HepG2 (cell line): Measurements from ENCODE around the gene COL4A2. TPM values are rescaled to one million over a fixed set of nuclear protein-coding genes. Genes with fewer than 3 reads are reported as not detected.

Source experiments
- AGO1 ChIP-seq: fragments of 200-400 bp; formaldehyde crosslinking; IDR thresholded peaks from 2 replicates; pipeline ENCODE4 v1.6.1; 2017; ENCODE audit warnings: mild to moderate bottlenecking, low read depth, low read length, moderate library complexity; ENCODE audit not compliant: poor library complexity, severe bottlenecking
- ATAD3A ChIP-seq: sonication (generic); formaldehyde crosslinking; IDR thresholded peaks from 2 replicates; pipeline ENCODE4 v1.4.0; 2020; ENCODE audit warnings: missing genetic modification reagents
- ELF3 ChIP-seq: IDR thresholded peaks from 2 replicates; pipeline ENCODE4 v1.6.1; 2016; ENCODE audit warnings: missing genetic modification reagents, missing compliant biosample characterization
- FOSL2 ChIP-seq: sonication (generic); formaldehyde crosslinking; IDR thresholded peaks from 2 replicates; pipeline ENCODE4 v1.4.0; 2020; ENCODE audit warnings: missing genetic modification reagents
- FOXK2 ChIP-seq: fragments of 450-650 bp; IDR thresholded peaks from 2 replicates; pipeline ENCODE4 v1.6.1; 2016
- KDM5B ChIP-seq: sonication (generic); formaldehyde crosslinking; IDR thresholded peaks from 2 replicates; pipeline ENCODE4 v1.4.0; 2020; ENCODE audit warnings: missing genetic modification reagents, mild to moderate bottlenecking, borderline replicate concordance
- MAFG ChIP-seq: sonication (generic); formaldehyde crosslinking; IDR thresholded peaks from 2 replicates; pipeline ENCODE4 v1.5.1; 2020; ENCODE audit warnings: mild to moderate bottlenecking, missing genetic modification reagents
- RAD51 ChIP-seq: fragments of 450-650 bp; IDR thresholded peaks from 2 replicates; pipeline ENCODE4 v1.6.1; 2016; ENCODE audit warnings: borderline replicate concordance
- SIN3A ChIP-seq: IDR thresholded peaks from 2 replicates; pipeline ENCODE4 v1.6.1; 2011; ENCODE audit warnings: low read depth, mild to moderate bottlenecking, control low read depth, low read length, borderline replicate concordance
- XRCC5 ChIP-seq: fragments of 200-400 bp; formaldehyde crosslinking; optimal IDR thresholded peaks from 2 replicates; pipeline ENCODE3; 2017; ENCODE audit warnings: mild to moderate bottlenecking, low read length
- ZNF138 ChIP-seq: sonication (generic); formaldehyde crosslinking; IDR thresholded peaks from 2 replicates; pipeline ENCODE4 v1.5.0; 2020; ENCODE audit warnings: mild to moderate bottlenecking, low read depth, missing genetic modification reagents
- ZNF326 ChIP-seq: sonication (generic); formaldehyde crosslinking; IDR thresholded peaks from 2 replicates; pipeline ENCODE4 v1.4.0; 2020; ENCODE audit warnings: missing genetic modification reagents, borderline replicate concordance
- ZNF562 ChIP-seq: sonication (generic); formaldehyde crosslinking; IDR thresholded peaks from 2 replicates; pipeline ENCODE4 v1.8.0; 2022; ENCODE audit warnings: missing genetic modification reagents, borderline replicate concordance
- ZNF572 ChIP-seq: sonication (generic); formaldehyde crosslinking; IDR thresholded peaks from 2 replicates; pipeline ENCODE4 v1.5.1; 2020; ENCODE audit warnings: mild to moderate bottlenecking, missing genetic modification reagents
- ZNF616 ChIP-seq: sonication (generic); formaldehyde crosslinking; IDR thresholded peaks from 2 replicates; pipeline ENCODE4 v1.5.0; 2020; ENCODE audit warnings: low read depth, mild to moderate bottlenecking, missing genetic modification reagents
- ZNF737 ChIP-seq: sonication (generic); formaldehyde crosslinking; IDR thresholded peaks from 2 replicates; pipeline ENCODE4 v1.5.0; 2020; ENCODE audit warnings: missing genetic modification reagents, mild to moderate bottlenecking, borderline replicate concordance
- ZNF768 ChIP-seq: sonication (generic); formaldehyde crosslinking; IDR thresholded peaks from 2 replicates; pipeline ENCODE4 v1.4.0; 2020; ENCODE audit warnings: missing genetic modification reagents
- ZNF841 ChIP-seq: sonication (generic); formaldehyde crosslinking; IDR thresholded peaks from 2 replicates; pipeline ENCODE4 v1.8.1; 2023; ENCODE audit warnings: missing genetic modification reagents, borderline replicate concordance
- ZNF883 ChIP-seq: sonication (generic); formaldehyde crosslinking; IDR thresholded peaks from 2 replicates; pipeline ENCODE4 v1.5.1; 2020; ENCODE audit warnings: mild to moderate bottlenecking, missing genetic modification reagents; ENCODE audit errors: not compliant biosample characterization
- ZSCAN31 ChIP-seq: sonication (generic); formaldehyde crosslinking; IDR thresholded peaks from 2 replicates; pipeline ENCODE4 v1.5.0; 2020; ENCODE audit warnings: low read depth, mild to moderate bottlenecking, missing genetic modification reagents
- polyA plus RNA-seq, 8 experiments: library from polyadenylated mRNA; depleted of rRNA in 3 of 8; stranded (reverse) in 7 of 8; unstranded in 1 of 8; fragments of >200 nt; fragmentation: Illumina TruSeq in 4 of 8; extraction: Trizol in 4 of 8; gene quantifications; 2 replicates each; pipeline versions ENCODE4 v1.2.1 to v1.2.3, GENCODE V29; 2011 to 2016; ENCODE audit warnings: low read depth in 4 of 8, missing spikeins in 1 of 8, mixed read lengths in 1 of 8; ENCODE audit not compliant: insufficient read depth in 1 of 8
- total RNA-seq, 5 experiments: library from RNA; depleted of rRNA; stranded (reverse); fragments of >200 nt; fragmentation: Illumina TruSeq; extraction: Trizol; gene quantifications; 2 replicates each; pipeline ENCODE4 v1.2.3, GENCODE V29; 2016; ENCODE audit warnings: low read depth in 1 of 5
- TF ChIP-seq, protein P1 (sequence below): sonication (generic); formaldehyde crosslinking; IDR thresholded peaks from 2 replicates; pipeline ENCODE4 v1.4.0; 2020; ENCODE audit warnings: missing genetic modification reagents
- TF ChIP-seq, protein P2 (sequence below): IDR thresholded peaks from 2 replicates; pipeline ENCODE4 v1.4.0; 2020; ENCODE audit warnings: mild to moderate bottlenecking, missing genetic modification reagents
- TF ChIP-seq, protein P3 (sequence below): IDR thresholded peaks from 2 replicates; pipeline ENCODE4 v1.6.1; 2016; ENCODE audit warnings: control low read depth
- TF ChIP-seq, protein P4 (sequence below): sonication (generic); formaldehyde crosslinking; IDR thresholded peaks from 2 replicates; pipeline ENCODE4 v1.5.1; 2020; ENCODE audit warnings: mild to moderate bottlenecking, missing genetic modification reagents, borderline replicate concordance
- TF ChIP-seq, protein P5 (sequence below): sonication (generic); formaldehyde crosslinking; IDR thresholded peaks from 2 replicates; pipeline ENCODE4 v1.5.0; 2020; ENCODE audit warnings: missing genetic modification reagents, mild to moderate bottlenecking, borderline replicate concordance

COL4A2 gene
- total and polyA plus RNA-seq, 2 of the 13 experiments (the other 11 are each of a cell fraction or from before 2014, with no cell fraction given): 0.22 to 1.9 TPM

DNA sequence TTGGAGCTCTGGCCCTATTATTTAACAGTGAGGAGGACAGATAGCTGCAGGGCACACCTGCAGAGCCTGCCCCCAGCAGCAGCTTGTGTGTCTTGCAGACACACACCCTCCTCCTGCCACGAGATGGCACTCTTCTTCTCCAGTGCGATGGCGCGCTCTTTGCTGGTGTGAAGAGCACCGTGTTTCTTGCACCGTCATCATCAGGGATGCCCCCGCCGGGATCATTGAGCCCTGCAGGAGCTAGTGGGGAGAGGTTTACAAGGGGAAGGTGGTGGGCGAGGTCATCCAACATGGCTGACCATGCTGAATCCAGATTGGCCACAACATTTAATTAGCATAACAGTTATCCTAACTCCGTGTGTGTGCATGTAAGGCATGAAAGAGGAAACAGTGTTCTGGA lies 148.9 kb downstream of the COL4A2 start (continued):
- TF ChIP-seq, protein P1, sequence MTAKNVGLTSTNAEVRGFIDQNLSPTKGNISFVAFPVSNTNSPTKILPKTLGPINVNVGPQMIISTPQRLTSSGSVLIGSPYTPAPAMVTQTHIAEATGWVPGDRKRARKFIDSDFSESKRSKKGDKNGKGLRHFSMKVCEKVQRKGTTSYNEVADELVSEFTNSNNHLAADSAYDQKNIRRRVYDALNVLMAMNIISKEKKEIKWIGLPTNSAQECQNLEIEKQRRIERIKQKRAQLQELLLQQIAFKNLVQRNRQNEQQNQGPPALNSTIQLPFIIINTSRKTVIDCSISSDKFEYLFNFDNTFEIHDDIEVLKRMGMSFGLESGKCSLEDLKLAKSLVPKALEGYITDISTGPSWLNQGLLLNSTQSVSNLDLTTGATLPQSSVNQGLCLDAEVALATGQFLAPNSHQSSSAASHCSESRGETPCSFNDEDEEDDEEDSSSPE (CRISPR knock-in tag): 0 out of 2 replicates have a peak, but pooled peaks have one; percentile 50
- no peak for TF ChIP-seq ZNF562
- TF ChIP-seq ZNF883 (CRISPR knock-in tag): no peak
- TF ChIP-seq MAFG (CRISPR knock-in tag): no peak
- TF ChIP-seq ZNF768 (CRISPR knock-in tag): no peak
- TF ChIP-seq XRCC5: peak; percentile 81
- TF ChIP-seq ZSCAN31: no peak
- no peak for TF ChIP-seq ZNF138 (CRISPR knock-in tag)
- TF ChIP-seq SIN3A: no peak
- no peak for TF ChIP-seq ZNF841 (CRISPR knock-in tag)
- TF ChIP-seq FOXK2: no peak
- TF ChIP-seq ZNF737 (CRISPR knock-in tag): no peak
- TF ChIP-seq, protein P2, sequence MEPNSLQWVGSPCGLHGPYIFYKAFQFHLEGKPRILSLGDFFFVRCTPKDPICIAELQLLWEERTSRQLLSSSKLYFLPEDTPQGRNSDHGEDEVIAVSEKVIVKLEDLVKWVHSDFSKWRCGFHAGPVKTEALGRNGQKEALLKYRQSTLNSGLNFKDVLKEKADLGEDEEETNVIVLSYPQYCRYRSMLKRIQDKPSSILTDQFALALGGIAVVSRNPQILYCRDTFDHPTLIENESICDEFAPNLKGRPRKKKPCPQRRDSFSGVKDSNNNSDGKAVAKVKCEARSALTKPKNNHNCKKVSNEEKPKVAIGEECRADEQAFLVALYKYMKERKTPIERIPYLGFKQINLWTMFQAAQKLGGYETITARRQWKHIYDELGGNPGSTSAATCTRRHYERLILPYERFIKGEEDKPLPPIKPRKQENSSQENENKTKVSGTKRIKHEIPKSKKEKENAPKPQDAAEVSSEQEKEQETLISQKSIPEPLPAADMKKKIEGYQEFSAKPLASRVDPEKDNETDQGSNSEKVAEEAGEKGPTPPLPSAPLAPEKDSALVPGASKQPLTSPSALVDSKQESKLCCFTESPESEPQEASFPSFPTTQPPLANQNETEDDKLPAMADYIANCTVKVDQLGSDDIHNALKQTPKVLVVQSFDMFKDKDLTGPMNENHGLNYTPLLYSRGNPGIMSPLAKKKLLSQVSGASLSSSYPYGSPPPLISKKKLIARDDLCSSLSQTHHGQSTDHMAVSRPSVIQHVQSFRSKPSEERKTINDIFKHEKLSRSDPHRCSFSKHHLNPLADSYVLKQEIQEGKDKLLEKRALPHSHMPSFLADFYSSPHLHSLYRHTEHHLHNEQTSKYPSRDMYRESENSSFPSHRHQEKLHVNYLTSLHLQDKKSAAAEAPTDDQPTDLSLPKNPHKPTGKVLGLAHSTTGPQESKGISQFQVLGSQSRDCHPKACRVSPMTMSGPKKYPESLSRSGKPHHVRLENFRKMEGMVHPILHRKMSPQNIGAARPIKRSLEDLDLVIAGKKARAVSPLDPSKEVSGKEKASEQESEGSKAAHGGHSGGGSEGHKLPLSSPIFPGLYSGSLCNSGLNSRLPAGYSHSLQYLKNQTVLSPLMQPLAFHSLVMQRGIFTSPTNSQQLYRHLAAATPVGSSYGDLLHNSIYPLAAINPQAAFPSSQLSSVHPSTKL: peak; percentile 54; the same call in 1 of the 2 replicates
- TF ChIP-seq KDM5B (CRISPR knock-in tag): peak; percentile 38; the same call in 1 of the 2 replicates
- TF ChIP-seq ATAD3A (CRISPR knock-in tag): no peak
- no peak for TF ChIP-seq RAD51
- peak; percentile 54 for TF ChIP-seq FOSL2
- TF ChIP-seq AGO1: no peak
- TF ChIP-seq ZNF326 (CRISPR knock-in tag): no peak
- no peak for TF ChIP-seq ZNF616
- TF ChIP-seq, protein P3, sequence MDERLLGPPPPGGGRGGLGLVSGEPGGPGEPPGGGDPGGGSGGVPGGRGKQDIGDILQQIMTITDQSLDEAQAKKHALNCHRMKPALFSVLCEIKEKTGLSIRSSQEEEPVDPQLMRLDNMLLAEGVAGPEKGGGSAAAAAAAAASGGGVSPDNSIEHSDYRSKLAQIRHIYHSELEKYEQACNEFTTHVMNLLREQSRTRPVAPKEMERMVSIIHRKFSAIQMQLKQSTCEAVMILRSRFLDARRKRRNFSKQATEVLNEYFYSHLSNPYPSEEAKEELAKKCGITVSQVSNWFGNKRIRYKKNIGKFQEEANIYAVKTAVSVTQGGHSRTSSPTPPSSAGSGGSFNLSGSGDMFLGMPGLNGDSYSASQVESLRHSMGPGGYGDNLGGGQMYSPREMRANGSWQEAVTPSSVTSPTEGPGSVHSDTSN (CRISPR knock-in tag): no peak
- no peak for TF ChIP-seq ZNF572 (CRISPR knock-in tag)
- no peak for TF ChIP-seq ELF3
- TF ChIP-seq, protein P4, sequence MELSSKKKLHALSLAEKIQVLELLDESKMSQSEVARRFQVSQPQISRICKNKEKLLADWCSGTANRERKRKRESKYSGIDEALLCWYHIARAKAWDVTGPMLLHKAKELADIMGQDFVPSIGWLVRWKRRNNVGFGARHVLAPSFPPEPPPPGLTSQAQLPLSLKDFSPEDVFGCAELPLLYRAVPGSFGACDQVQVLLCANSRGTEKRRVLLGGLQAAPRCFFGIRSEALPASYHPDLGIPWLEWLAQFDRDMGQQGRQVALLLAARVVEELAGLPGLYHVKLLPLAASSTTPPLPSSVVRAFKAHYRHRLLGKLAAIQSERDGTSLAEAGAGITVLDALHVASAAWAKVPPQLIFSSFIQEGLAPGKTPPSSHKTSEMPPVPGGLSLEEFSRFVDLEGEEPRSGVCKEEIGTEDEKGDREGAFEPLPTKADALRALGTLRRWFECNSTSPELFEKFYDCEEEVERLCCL: no peak
- TF ChIP-seq, protein P5, sequence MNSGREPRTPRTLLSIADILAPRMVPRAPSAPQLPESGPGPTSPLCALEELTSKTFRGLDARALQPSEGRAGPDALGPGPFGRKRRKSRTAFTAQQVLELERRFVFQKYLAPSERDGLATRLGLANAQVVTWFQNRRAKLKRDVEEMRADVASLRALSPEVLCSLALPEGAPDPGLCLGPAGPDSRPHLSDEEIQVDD (CRISPR knock-in tag): no peak
